HG03571 (cell line): ENCODE data around the gene NCKAP5.

Experiments used
- ATAC-seq: cut with Tn5 transposase; IDR thresholded peaks from one replicate; pipeline ENCODE4 v1.9.1; 2021; ENCODE audit not compliant: unreplicated experiment

The NCKAP5 gene

GRCh38 chr2:133498662-133499585 is 69.3 kb downstream of the NCKAP5 start:
- peak; percentile 68 for ATAC-seq

- ATAC-seq = no peak
These were observed 70.2 kb downstream of the NCKAP5 start for GRCh38 chr2:133497951-133498565.

GRCh38 chr2:133497270-133497893 is 70.9 kb downstream of the NCKAP5 start:
- ATAC-seq = no peak

- no peak for ATAC-seq
These were observed 71.6 kb downstream of the NCKAP5 start for GRCh38 chr2:133496501-133497269.

- no peak for ATAC-seq
These were observed 73.0 kb downstream of the NCKAP5 start for GRCh38 chr2:133495226-133495625.

- no peak for ATAC-seq
These were observed 75.4 kb downstream of the NCKAP5 start for GRCh38 chr2:133492719-133493380.

- ATAC-seq = no peak
These were observed 77.8 kb downstream of the NCKAP5 start for GRCh38 chr2:133490411-133490980.

- ATAC-seq = no peak
These were observed 78.4 kb downstream of the NCKAP5 start for GRCh38 chr2:133489641-133490410.

- no peak for ATAC-seq
These were observed 79.1 kb downstream of the NCKAP5 start for GRCh38 chr2:133489146-133489545.

GRCh38 chr2:133486771-133487191 is 81.5 kb downstream of the NCKAP5 start:
- ATAC-seq = no peak

- no peak for ATAC-seq
These were observed 82.4 kb downstream of the NCKAP5 start for GRCh38 chr2:133485868-133486267.

- ATAC-seq = peak; percentile 75
These were observed 83.5 kb downstream of the NCKAP5 start for GRCh38 chr2:133484784-133485183.

- ATAC-seq = no peak
These were observed 84.2 kb downstream of the NCKAP5 start for GRCh38 chr2:133484106-133484505.

GRCh38 chr2:133483181-133483580 is 85.1 kb downstream of the NCKAP5 start:
- ATAC-seq = no peak

- no peak for ATAC-seq
These were observed 87.4 kb downstream of the NCKAP5 start for GRCh38 chr2:133480707-133481429.

- ATAC-seq = no peak
These were observed 90.7 kb downstream of the NCKAP5 start for GRCh38 chr2:133477616-133477990.

GRCh38 chr2:133476931-133477615 is 91.2 kb downstream of the NCKAP5 start:
- no peak for ATAC-seq

- no peak for ATAC-seq
These were observed 92.0 kb downstream of the NCKAP5 start for GRCh38 chr2:133476286-133476685.
